PC-9 (cell line): ENCODE results near the gene WASHC2A.
"Not testable (repeated sequence)": the region's sequence is repeated elsewhere in the genome, so short reads cannot be mapped to it uniquely, and the experiment has no call there.

Experiments used
- EZH2 ChIP-seq: fragments of 200-600 bp; sonication (generic); IDR thresholded peaks from 2 replicates; pipeline ENCODE4 v1.8.0; 2017; ENCODE audit warnings: antibody characterized with exemption, low read depth
- TF ChIP-seq, protein P1 (sequence below): fragments of 200-600 bp; sonication (generic); conservative IDR thresholded peaks from 2 replicates; pipeline ENCODE4 v1.6.1; 2017; ENCODE audit warnings: mixed run types, antibody characterized with exemption, mild to moderate bottlenecking, moderate library complexity

DNA sequence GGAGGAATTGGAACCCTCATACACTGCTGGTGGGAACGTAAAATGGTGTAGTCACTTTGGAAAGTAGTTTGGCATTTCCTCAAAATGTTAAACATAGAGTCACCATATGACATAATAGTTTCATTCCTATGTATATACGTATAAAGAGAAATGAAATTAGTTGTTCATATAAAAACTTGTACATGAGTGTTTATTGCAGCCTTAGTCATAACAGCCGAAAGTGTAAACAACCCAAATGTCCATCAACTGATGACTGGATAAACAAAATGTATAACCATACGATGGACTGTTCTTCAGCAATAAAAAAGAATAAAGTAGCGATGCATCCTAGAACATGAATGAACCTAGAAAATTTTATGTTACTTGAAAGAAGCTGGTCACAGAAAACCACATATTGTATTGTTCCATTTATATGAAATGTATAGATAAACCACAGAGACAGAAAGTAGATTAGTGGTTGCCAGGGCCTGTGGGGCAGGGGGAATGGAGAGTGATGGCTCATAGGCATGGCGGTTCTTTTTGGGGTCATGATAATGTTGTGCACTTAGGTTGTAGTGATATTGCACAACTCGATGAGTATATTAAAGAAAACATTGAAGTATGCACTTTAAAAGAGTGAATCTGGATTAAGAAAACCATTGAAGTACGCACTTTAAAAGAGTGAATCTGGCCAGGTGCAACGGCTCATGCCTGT, 44.8 kb downstream of the WASHC2A start:
- TF ChIP-seq, protein P1, sequence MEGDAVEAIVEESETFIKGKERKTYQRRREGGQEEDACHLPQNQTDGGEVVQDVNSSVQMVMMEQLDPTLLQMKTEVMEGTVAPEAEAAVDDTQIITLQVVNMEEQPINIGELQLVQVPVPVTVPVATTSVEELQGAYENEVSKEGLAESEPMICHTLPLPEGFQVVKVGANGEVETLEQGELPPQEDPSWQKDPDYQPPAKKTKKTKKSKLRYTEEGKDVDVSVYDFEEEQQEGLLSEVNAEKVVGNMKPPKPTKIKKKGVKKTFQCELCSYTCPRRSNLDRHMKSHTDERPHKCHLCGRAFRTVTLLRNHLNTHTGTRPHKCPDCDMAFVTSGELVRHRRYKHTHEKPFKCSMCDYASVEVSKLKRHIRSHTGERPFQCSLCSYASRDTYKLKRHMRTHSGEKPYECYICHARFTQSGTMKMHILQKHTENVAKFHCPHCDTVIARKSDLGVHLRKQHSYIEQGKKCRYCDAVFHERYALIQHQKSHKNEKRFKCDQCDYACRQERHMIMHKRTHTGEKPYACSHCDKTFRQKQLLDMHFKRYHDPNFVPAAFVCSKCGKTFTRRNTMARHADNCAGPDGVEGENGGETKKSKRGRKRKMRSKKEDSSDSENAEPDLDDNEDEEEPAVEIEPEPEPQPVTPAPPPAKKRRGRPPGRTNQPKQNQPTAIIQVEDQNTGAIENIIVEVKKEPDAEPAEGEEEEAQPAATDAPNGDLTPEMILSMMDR: not testable (repeated sequence)
- TF ChIP-seq EZH2: not testable (repeated sequence)
